Measurements from ENCODE around the gene CCDC149.

The CCDC149 gene

GRCh38 chr4:24816797-24817196 is 96.0 kb downstream of the CCDC149 start:
- no peak for DNase-seq (ENCODE audit: low read depth)
- no peak overlapping the region for H3K4me3 ChIP-seq (ENCODE audit: control insufficient read depth, low read depth, low read length)
- TF ChIP-seq CTCF (IDR thresholded peaks at IDR 0.05; ENCODE audit: control insufficient read depth, insufficient read depth, low read depth, low read length, missing control alignments) = no peak

GRCh38 chr4:24813732-24814131 is 99.1 kb downstream of the CCDC149 start:
- DNase-seq (ENCODE audit: low read depth) = no peak
- no peak overlapping the region for H3K4me3 ChIP-seq (ENCODE audit: control insufficient read depth, low read depth, low read length)
- TF ChIP-seq CTCF (IDR thresholded peaks at IDR 0.05; ENCODE audit: control insufficient read depth, insufficient read depth, low read depth, low read length, missing control alignments) = no peak

- no peak overlapping the region for H3K4me3 ChIP-seq (ENCODE audit: control insufficient read depth, low read depth, low read length)
- DNase-seq (ENCODE audit: low read depth) = no peak
- TF ChIP-seq CTCF (IDR thresholded peaks at IDR 0.05; ENCODE audit: control insufficient read depth, insufficient read depth, low read depth, low read length, missing control alignments) = no peak
Observed at GRCh38 chr4:24810871-24811631, 101.8 kb downstream of the CCDC149 start.

- H3K4me3 ChIP-seq (ENCODE audit: control insufficient read depth, low read depth, low read length) = no peak overlapping the region
- no peak for DNase-seq (ENCODE audit: low read depth)
- no peak for TF ChIP-seq CTCF (IDR thresholded peaks at IDR 0.05; ENCODE audit: control insufficient read depth, insufficient read depth, low read depth, low read length, missing control alignments)
Observed at GRCh38 chr4:24809815-24810405, 102.9 kb downstream of the CCDC149 start.

GRCh38 chr4:24809376-24809775 is 103.5 kb downstream of the CCDC149 start:
- H3K4me3 ChIP-seq (ENCODE audit: control insufficient read depth, low read depth, low read length) = no peak overlapping the region
- no peak for TF ChIP-seq CTCF (IDR thresholded peaks at IDR 0.05; ENCODE audit: control insufficient read depth, insufficient read depth, low read depth, low read length, missing control alignments)
- DNase-seq (ENCODE audit: low read depth) = no peak

- no peak for TF ChIP-seq CTCF (IDR thresholded peaks at IDR 0.05; ENCODE audit: control insufficient read depth, insufficient read depth, low read depth, low read length, missing control alignments)
- no peak overlapping the region for H3K4me3 ChIP-seq (ENCODE audit: control insufficient read depth, low read depth, low read length)
- no peak for DNase-seq (ENCODE audit: low read depth)
Observed at GRCh38 chr4:24808955-24809354, 103.9 kb downstream of the CCDC149 start.

All from AG09309 (cell line).